Measurements from ENCODE around the gene DUSP2.

- TF ChIP-seq CTCF (IDR thresholded peaks at IDR 0.05; ENCODE audit: low read length) (no peak), EZH2 (optimal IDR thresholded peaks at IDR 0.05; ENCODE audit: low read depth, low read length) (no peak), EZH2phosphoT487 (IDR thresholded peaks at IDR 0.05; ENCODE audit: low read length) (no peak)
Measured at GRCh38 chr2:96146881-96147592, 1.8 kb upstream of the DUSP2 start.
